GM19468 (cell line): Measurements from ENCODE around the gene TNFSF10.
"Not testable (repeated sequence)": the region's sequence is repeated elsewhere in the genome, so short reads cannot be mapped to it uniquely, and the experiment has no call there.

Source experiments
- ATAC-seq: cut with Tn5 transposase; IDR thresholded peaks from one replicate; pipeline ENCODE4 v1.9.1; 2021; ENCODE audit warnings: mild to moderate bottlenecking, moderate library complexity, moderate number of reproducible peaks; ENCODE audit not compliant: unreplicated experiment; ENCODE audit errors: extremely low read depth

TNFSF10 gene

DNA sequence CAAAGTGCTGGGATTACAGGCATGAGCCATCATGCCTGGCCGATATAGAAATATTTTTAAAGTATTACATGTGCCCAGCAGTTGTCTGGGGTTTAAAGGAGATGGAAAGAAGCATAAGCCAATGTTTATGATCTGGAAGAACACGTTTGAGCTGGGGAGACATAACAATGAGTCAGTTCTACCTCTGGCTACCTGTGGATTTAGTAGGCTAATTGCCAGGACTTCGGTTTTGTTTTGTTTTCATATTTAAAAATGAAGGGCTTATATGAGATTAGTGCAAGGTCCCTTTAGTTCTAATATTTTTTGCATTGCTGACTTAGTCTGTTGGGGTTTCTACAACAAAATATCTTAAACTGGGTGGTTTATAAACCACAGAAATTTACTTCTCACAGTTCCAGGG is 22.9 kb upstream of the TNFSF10 start:
- no peak for ATAC-seq

DNA sequence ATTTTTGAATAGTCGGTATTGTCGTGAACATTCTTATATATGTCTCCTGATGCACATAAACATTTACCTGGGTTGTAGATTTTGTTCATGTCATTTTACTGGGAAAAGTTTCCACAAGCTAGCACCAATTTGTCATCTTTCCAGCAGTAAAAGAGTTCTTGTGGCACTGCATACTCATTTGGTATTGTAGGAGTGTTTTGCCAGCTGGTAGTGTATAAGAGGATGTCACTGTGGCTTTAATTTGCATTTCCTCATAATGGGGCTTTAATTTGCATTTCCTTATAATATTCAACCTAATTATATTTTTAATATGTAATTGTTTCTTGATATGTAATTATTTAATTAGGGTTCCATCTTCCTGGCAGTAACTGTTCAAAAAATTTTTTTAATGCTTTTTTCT is 21.2 kb upstream of the TNFSF10 start:
- no peak for ATAC-seq

DNA sequence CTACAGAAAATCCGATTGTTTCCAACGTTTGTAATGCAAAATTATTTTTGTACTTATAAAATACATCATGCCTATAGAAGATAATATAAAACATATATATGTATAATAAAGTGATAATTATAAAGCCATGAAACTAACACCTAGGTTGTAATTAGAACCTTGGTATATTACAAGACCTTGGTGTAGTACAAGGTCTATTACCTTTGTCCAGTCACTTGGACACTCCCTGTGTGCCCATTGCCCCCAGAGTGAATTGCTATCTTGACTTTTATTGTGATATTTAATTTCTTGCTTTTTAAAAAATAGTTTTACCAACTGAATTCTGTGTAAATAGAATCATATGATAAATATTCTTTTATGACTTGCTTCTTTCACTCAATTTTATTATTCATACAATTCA is 20.7 kb upstream of the TNFSF10 start:
- no peak for ATAC-seq

DNA sequence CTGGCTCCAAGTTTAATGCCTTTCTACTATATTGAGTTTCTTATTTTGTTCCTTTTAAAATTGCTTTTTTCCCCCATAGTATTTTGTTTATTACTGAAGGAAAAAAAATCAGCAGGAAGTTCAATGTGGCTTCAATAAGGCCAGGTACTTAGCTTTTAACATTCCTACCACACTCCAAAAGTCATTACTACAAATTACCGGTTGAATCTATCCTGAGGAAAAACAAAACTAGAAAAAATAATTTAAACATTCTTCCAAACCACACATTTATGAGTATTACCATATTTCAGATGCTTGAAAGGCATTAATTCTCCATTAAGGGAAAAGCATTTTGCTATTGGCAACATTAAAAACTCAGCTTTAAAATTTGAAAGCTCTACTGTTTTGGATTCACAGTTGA is 20.2 kb upstream of the TNFSF10 start:
- ATAC-seq = no peak

DNA sequence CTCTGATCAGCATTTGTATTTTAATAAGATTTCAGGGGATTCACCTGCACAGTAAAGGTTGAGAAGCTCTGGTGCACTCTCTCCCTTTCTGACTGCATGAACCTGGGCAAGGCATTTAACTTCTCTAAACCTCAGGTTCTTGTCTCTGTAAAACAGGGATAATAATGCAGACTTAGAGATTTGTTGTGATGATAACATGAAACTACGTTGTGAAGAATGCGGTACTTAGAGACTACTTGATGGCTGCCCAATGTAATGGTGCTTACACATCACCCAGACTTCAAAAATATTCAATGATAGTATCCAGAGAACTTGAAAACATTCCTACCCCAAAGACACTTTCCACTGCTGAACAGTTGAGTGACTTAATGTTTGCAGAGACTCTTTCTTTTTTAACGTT is 19.8 kb upstream of the TNFSF10 start:
- ATAC-seq = no peak

DNA sequence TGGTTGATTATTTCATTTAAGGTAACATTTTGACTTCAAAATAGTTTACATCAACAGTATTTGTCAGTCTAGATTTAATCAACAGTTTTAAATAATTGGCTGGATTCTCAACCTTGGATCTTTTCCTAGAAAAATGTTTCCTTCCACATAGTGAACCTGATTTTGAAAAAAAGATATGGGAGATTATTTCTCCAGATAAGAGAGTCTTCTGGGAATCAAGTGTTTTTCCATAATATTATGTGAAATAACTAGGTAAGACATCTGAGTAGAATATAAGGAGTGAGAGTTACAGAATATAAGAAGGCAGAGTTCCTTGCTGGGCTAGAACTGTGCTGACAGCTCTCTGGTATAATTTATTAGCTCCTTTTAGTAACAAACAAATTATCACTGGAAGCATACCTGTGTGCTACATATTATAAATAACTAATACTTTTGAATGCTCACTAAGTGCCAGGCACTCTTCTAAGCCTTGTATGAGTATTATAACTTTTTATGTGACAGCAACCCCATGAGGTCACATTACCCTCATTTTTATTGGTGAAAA is 18.8 kb upstream of the TNFSF10 start:
- ATAC-seq = no peak

DNA sequence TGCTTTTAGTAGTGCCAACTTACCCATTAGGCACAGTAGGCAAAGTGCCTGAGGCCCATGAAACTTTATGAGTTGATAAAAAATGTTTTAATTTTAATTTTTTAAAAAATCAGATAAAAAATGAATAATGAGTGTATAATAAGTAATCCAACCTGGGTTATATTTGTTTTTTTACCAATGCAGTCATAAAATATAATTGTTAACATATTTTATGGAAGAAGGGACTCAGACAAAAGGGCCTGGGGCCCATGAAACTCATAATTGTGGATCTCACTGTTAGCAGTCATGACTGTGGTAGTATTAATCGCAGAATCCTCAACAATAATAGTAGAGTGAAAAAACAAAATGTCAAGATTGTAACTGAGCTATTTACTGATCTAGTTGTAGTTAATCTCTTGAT is 16.8 kb upstream of the TNFSF10 start:
- ATAC-seq = no peak

DNA sequence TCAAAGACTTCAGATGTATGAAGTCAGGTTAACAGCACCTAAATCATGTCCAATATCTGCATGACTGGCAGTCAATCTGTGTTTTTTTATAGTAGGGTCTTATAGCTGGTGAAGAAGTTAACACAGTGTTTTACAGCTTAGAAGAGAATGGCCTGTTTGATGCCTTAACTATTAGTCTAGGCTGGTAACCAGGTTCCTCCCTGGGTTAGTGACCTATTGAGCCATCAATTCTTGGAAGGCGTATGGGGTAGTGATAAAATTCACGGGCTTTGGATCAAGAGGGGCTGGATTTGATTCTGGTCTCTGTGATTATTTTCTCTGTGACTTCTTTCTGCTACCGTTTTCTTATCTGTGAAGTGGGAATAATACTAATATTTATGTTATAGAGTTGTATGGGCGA is 16.0 kb upstream of the TNFSF10 start:
- ATAC-seq = no peak

DNA sequence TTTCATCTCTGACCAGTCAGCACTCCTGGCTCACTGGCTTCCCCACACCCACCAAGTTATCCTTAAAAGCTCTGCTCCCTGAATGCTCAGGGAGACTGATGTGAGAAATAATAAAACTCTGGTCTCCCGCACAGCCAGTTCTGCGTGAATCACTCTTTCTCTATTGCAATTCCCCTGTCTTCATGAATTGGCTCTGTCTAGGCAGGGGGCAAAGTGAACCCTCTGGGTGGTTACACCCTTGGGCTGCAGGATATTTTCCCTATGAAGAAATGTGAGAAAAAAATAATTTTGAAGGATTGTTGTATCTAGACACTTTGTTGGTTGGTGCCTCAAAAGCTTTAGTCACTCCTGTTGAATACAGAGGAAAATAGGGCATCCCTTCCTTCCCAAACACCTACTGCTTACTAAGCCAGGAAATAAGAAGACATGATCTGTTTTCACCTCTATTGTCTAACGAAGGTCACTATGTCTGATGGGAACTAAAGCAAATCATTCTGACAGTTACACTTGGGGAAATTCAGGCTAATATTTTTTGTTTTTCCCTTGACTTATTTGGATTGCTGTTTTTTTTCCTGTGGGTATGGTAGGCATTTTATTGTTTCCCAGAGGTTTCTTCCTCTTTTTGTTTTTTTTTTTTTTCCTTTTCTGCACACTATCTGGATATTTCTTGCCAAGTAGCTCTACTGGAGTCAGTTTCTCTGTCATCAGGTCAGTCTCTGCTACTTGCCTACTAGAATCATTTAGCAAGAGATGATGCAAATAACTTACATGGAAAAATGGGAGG is 15.3 kb upstream of the TNFSF10 start:
- no peak for ATAC-seq

DNA sequence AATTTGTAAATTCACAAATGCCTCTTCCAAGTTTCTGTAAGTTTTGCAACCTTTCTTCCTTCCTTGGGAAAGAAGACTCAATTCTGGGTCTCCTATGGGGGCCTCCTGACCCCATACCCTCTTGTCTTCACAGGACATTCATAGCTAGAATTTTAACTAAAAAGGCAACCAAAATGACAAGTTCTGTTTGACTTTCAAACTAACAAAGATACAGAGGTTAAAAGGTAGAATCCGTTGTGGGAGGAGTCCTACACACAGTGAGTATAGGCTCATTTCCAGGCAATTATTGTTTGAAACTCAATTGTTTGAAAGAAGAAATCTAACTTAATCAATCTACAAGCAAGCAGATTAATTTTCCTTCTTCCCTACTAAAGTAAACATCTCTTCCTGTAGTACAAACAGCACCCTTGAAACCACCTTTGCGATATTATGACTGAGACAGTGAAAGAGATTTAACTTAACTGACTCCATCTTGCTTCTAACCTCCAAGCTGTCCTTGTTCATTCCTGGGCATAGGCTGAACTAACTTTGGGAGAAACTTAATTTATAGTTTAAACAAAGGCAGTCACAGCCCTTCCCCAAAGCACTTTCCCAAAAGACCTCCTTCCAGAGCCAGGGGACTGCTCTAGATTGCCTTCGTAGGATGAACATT is 14.4 kb upstream of the TNFSF10 start:
- no peak for ATAC-seq

DNA sequence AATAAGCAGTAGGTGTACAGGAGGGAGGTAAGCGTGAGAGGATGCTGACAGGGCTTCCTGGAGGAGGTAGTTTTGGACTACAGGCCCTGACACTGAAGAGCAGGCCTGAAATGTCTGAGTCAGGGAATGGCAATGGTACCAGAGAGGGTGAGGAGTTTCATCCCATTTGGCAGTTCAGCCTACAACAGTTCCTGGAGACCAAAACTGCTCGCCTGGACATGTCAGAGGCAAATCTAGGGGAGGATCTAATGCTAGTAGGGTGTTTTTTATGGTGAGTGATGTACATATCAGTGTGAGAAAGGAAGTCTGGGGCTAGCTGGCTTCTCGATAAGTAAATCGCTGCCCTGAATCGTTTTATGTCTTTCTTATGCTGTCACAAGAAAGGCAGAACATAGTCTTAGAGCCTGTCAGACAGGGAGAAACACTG is 13.8 kb upstream of the TNFSF10 start:
- no peak for ATAC-seq

DNA sequence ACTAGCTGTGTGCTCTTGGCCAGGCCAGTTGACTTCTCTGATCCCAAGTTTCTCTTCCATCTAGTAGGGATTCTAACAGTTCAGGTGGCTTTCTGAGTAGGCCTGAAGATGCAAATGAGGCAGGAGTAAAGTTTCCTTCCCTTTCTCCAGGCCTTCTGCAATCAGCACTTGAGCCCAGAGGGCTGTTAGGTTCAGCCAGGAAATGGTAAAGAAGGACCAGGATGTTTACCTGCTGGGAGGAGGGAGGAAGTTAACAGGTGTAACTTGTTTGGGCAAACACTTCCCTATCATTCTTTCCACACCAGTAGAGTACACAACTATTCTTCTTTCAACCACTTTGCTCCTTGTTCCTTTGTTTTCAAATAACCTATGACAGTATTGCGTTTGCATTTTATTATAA is 13.3 kb upstream of the TNFSF10 start:
- ATAC-seq = no peak

DNA sequence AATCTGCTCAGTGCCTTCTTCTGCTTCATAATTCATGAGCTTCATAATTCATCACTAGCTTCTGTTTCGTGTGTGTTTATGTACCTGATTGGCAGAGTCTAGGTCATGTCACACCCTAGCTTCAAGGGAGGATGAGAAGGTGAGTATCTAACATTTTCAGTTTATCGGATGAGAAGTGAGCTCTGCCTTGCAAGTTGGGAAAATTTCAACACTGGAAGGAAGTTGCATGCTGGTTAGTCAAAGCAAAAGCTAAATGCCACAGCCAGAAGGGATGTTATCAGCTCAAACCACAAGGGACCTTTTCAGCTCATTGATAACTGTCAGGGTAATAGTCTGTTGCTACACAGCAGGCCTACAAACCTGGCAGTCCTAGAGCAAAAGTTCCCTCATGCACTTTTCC is 7.3 kb upstream of the TNFSF10 start:
- ATAC-seq = no peak

DNA sequence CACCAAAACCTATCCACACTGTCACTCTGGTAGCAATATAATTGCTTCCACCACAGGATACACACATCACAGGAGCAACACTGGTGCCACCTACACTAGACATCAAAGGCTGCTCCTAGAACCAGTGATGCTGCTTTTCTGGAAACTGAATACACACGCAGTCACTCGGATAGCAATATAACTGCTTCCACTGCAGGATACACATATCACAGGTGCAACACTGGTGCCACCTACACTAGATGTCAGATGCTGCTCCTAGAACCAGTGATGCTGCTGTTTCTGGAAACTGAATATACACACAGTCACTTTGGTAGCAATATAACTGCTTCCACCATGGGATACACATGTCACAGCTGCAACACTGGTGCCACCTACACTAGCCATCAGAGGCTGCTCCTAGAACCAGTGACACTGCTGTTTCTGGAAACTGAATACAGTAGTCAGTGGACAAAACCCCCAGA is 6.9 kb upstream of the TNFSF10 start:
- no peak for ATAC-seq

DNA sequence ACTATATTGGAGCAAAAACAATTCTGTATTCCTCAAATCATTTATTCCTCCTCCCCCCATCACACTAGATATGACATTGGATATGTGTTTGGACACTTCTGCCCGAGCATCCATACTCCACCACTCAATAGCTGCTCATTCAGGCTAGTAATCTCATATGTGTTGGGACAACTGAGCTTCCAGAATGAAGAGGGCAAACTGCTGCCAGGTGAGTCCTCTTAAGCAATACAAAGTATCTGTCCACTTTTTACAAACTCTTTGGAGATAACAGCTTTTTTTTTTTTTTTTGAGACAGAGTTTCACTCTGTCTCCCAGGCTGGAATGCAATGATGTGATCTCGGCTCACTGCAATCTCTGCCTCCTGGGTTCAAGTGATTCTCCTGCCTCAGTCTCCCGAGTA is 5.4 kb upstream of the TNFSF10 start:
- ATAC-seq = no peak

DNA sequence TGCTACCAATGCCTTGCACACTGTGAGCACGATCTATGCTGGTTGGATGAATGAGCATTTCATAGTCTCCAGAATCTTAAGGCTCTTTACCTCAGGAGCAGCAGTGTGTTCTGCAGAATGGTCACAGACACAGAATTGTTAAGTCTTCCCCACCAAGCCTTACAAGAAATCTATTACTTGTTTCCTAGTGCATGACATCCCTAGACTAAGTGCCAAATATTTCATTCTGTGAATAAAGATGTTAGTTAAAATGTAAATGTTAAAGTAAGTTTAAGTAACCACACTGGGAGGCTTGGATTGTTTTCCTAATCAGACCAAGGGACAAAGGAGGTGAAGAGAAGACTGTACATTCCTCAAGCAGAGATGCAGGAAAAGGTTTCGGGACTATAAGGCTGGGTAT is 4.1 kb upstream of the TNFSF10 start:
- no peak for ATAC-seq

DNA sequence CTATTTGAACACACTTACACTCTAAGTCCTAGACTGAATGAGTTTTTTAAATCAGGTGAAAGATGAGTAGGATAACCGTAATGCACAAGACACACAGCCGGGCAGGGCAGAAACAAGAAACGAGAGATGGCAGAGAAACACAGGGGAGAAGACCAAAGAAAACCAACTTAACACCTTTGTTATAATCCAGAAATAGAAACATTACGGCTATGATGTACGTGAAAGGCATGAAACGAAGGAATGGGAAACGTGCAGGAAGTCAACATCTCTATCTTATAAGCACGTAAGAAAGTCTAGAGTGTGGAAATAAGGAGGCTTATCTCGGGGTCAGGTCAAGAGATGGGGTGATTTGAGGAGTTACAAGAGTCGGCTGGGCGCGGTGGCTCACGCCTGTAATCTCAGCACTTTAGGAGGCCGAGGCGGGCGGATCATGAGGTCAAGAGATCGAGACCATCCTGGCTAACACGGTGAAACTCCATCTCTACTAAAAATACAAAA is 1.9 kb upstream of the TNFSF10 start:
- ATAC-seq = no peak

DNA sequence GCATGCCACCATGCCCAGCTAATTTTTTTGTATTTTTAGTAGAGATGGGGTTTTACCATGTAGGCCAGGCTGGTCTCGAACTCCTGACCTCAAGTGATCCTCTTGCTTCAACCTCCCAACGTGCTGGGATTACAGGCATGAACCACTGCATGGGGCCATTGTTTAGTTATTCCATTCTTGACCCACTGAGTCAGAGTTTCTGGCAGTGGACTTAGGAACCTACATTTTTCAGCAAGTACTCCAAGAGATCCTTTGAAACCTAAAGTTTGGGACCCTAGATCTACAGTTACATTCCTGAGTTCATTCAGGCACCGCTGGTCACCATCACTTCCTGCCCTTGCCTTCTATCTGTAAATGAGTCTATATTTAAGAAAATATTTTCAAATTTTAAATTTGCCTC is 1.4 kb upstream of the TNFSF10 start:
- no peak for ATAC-seq

DNA sequence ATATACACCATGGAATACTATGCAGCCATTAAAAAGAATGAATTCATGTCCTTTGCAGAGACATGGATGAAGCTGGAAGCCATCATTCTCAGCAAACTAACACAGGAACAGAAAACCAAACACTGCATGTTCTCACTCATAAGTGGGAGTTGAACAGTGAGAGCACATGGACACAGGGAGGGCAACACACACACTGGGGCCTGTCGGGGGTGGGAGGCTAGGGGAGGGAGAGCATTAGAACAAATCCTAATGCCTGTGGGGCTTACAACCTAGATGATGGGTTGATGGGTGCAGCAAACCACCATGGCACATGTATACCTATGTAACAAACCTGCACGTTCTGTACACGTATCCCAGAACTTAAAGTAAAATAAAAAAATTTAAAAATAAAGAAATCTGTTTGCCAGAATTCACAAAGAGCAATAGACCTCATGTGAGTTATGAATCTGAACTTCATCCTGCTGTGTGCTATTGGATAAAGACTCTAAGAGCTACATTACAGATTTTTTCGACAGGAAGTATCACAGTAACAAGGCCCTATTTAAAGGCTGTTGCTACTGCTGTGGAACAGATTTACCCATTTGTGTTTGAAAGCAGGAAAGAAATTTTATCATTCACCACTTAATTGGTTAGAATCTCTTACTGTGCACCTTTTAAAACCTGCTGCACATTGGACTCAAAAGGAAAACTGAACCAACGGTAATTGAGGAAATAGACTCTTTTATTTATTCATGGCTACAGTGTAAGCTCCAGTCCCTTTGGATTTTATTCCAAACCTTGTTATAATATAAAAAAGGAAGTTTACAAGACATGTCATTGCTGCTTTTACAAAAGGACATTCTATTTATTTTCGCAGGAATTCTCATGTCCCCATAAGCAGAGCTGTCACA is 1.1 kb downstream of the TNFSF10 start:
- not testable (repeated sequence) for ATAC-seq

DNA sequence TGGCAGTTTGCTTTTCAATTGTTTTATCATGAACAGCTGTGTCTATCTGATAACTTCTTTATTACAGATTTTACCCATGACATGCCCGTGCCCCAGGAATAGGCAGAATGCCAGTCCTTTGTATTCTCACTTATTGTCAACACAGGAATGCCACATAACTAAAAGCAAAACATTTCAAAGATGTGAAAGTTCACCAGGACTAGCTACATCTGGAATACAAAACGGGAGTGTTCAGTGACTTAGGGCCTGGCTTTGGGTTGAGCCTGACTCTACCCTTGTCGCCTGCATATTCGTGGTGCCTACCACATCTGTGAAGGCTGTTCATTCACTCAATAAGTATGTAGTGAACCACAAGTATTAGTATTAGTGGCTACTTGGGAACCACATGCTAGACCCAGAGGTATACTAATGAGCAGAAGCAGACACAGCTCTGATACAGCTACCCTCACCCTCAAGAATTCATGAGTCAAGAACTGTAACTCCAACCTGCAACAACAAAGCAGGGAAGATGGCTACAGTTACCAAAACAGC is 2.9 kb downstream of the TNFSF10 start:
- ATAC-seq = peak; percentile 43
